Pancreas (tissue), 10 donors: ENCODE data around the gene MPP3. TPM values are rescaled to one million over a fixed set of nuclear protein-coding genes. Genes with fewer than 3 reads are reported as not detected.

Experiments used
- ATAC-seq, 4 donors: fragments of 200-7000 bp; cut with Tn5 transposase; one replicate each; pipeline versions ENCODE4 v1.8.0 to v1.9.1; 2020; ENCODE audit warnings: mild to moderate bottlenecking in 4 of 4, moderate library complexity in 4 of 4
- DNase-seq, 6 donors: peaks; one replicate each; pipeline ENCODE4 v3.0.0-alpha.2; 2020
- FAIRE-seq: peaks from 2 replicates; lab custom pipeline; 2012; peaks lifted over from hg19 to GRCh38; lab: Jason Lieb, UNC
- H3K27ac ChIP-seq, 4 donors: fragments of 200-600 bp; sonication (generic); 1 replicate in 3 of 4; 2 replicates in 1 of 4; pipeline versions ENCODE4 v1.5.0 to v1.8.0; 2020
- H3K27me3 ChIP-seq, 4 donors: fragments of 200-600 bp; one replicate each; pipeline ENCODE4 v1.8.0; 2021
- H3K36me3 ChIP-seq, 3 donors: fragments of 200-600 bp; sonication (generic) in 1 of 3; one replicate each; pipeline versions ENCODE4 v1.5.0 to v1.8.0; 2020 to 2021
- H3K4me1 ChIP-seq, 3 donors: fragments of 200-600 bp; one replicate each; pipeline ENCODE4 v1.8.0; 2021
- H3K4me3 ChIP-seq, 4 donors: fragments of 200-600 bp; sonication (generic) in 2 of 4; one replicate each; pipeline versions ENCODE4 v1.5.0 to v1.8.0; 2020 to 2021
- H3K9me3 ChIP-seq, 4 donors: fragments of 200-600 bp; one replicate each; pipeline ENCODE4 v1.8.0; 2021
- CTCF ChIP-seq, 4 donors: fragments of 200-600 bp; sonication (generic) in 3 of 4; IDR thresholded peaks; one replicate each; pipeline versions ENCODE4 v1.5.0 to v1.8.0; 2021; ENCODE audit warnings: antibody characterized with exemption in 4 of 4
- WGBS, 2 donors: extraction: QIAGEN DNeasy Blood & Tissue Kit; methylation state at CpG; one replicate each; pipeline ENCODE4 v1.1.7; 2013; 5-methylcytosine and 5-hydroxymethylcytosine counted together
- intact Hi-C, 3 donors: fragments of 100-400 bp; cut with DNase I; formaldehyde crosslinking; loops; one replicate each; pipeline versions ENCODE4 v1.11.1 to v1.14.2; 2022
- polyA plus RNA-seq, 2 donors: library from polyadenylated mRNA; stranded (reverse); fragments of 200-250 nt; gene quantifications; one replicate each; pipeline ENCODE4 v1.2.3, GENCODE V29; 2013
- total RNA-seq, 6 donors: library from RNA; stranded (reverse); fragmentation: NEBNext Ultra II Directional in 4 of 6; extraction: Animal tissue kit (Norgen Biotek cat#: 25700) in 4 of 6; gene quantifications; one replicate each; pipeline versions ENCODE4 v1.2.1 to v1.2.4, GENCODE V29; 2021 to 2023
- donor health status: healthy with polysubstance abuse.
- donor health status: DM: no; HTN: no; CAD: no; lungs with moderate emphysema.
- donor health status: DM: no; HTN: no; CAD: no.
- donor health status: control.
- donor health status: control.
- donor health status: Bipolar disorder and iron deficiency.
- donor health status: DM: yes; HTN: yes; CAD: no.
- donor health status: DM: no; HTN: no; CAD: no.
- donor health status: DM: no; HTN: no; CAD: no.
- donor health status: DM: yes; HTN: yes; CAD: no.

Gene MPP3
- total and polyA plus RNA-seq, 8 donors: 3.4 to 42.5 (median 6.1) TPM

- Histone ChIP-seq H3K9me3 (no peaks in the 10 kb centered on the region), H3K4me1 (no peaks in the 10 kb centered on the region), H3K36me3 (no peaks in the 10 kb centered on the region), H3K27me3 (peaks cover 0 to 7% (median 0%) of the 10 kb centered on the region in 4 donors), H3K4me3 (no peak overlapping the region), H3K27ac (no peak overlapping the region)
- whole genome bisulfite sequencing, 2 donors: 66 to 72% methylated on average over 5 of the region's 5 CpGs
- ATAC-seq (no peak), FAIRE-seq (no peak), DNase-seq (no peak)
- TF ChIP-seq CTCF (IDR thresholded peaks at IDR 0.05): no peak
- intact Hi-C loops: loop anchor here in 1 of 3 donors (10.0 kb wide), 1 partner anchor 189 kb away; no protein-coding TSS in a partner anchor
Observed at GRCh38 chr17:43753493-43754129, 79.3 kb downstream of the MPP3 start.

Other genes with a start within 250 kb of the MPP3 start
- 1 to 10 TPM in 3 of 6 donors, under 1 TPM in 3; 0.28 to 1.6 (median 0.98) TPM for gene MEOX1, start 171.2 kb downstream of the MPP3 start, total RNA-seq
- 1 to 10 TPM; 3.3 to 4.3 TPM for gene MEOX1, start 171.2 kb downstream of the MPP3 start, polyA plus RNA-seq
- gene SOST, start 74.4 kb downstream of the MPP3 start, total RNA-seq: not detected
- gene SOST, start 74.4 kb downstream of the MPP3 start, polyA plus RNA-seq: not detected
- gene DUSP3, start 54.2 kb downstream of the MPP3 start, total RNA-seq: 10 to 100 TPM; 29.4 to 45.9 (median 40.7) TPM
- gene DUSP3, start 54.2 kb downstream of the MPP3 start, polyA plus RNA-seq: 10 to 100 TPM; 38.4 to 52.3 TPM
- gene CFAP97D1, start 52.7 kb downstream of the MPP3 start, total RNA-seq: under 1 TPM in 1 of 6 donors, not detected in 5; 0.06 TPM
- not detected for gene CFAP97D1, start 52.7 kb downstream of the MPP3 start, polyA plus RNA-seq
- under 1 TPM; 0.09 to 0.69 (median 0.37) TPM for gene CD300LG, start 14.0 kb upstream of the MPP3 start, total RNA-seq
- 1 to 10 TPM in 1 of 2 donors, under 1 TPM in 1; 0.47 to 4.3 TPM for gene CD300LG, start 14.0 kb upstream of the MPP3 start, polyA plus RNA-seq
- 1 to 10 TPM; 1.0 to 2.9 (median 2.1) TPM for gene MPP2, start 74.4 kb upstream of the MPP3 start, total RNA-seq
- 1 to 10 TPM; 1.9 to 6.6 TPM for gene MPP2, start 74.4 kb upstream of the MPP3 start, polyA plus RNA-seq
- gene PPY, start 109.3 kb upstream of the MPP3 start, total RNA-seq: 10 to 100 TPM in 4 of 6 donors, 1 to 10 TPM in 2; 7.2 to 46.0 (median 22.7) TPM
- 100 to 1,000 TPM in 1 of 2 donors, 10 to 100 TPM in 1; 57.7 to 392 TPM for gene PPY, start 109.3 kb upstream of the MPP3 start, polyA plus RNA-seq
- gene PYY, start 120.8 kb upstream of the MPP3 start, total RNA-seq: under 1 TPM in 2 of 6 donors, not detected in 4; 0.35 to 0.49 TPM
- gene PYY, start 120.8 kb upstream of the MPP3 start, polyA plus RNA-seq: 1 to 10 TPM in 1 of 2 donors, under 1 TPM in 1; 0.66 to 1.1 TPM
- gene NAGS, start 171.5 kb upstream of the MPP3 start, total RNA-seq: 1 to 10 TPM in 1 of 6 donors, under 1 TPM in 5; 0.09 to 1.1 (median 0.48) TPM
- gene NAGS, start 171.5 kb upstream of the MPP3 start, polyA plus RNA-seq: 1 to 10 TPM in 1 of 2 donors, under 1 TPM in 1; 0.38 to 1.8 TPM
- 10 to 100 TPM; 14.4 to 22.7 (median 20.3) TPM for gene TMEM101, start 181.8 kb upstream of the MPP3 start, total RNA-seq
- 10 to 100 TPM; 16.4 to 20.2 TPM for gene TMEM101, start 181.8 kb upstream of the MPP3 start, polyA plus RNA-seq
- 10 to 100 TPM; 19.0 to 29.6 (median 25.7) TPM for gene LSM12, start 233.5 kb upstream of the MPP3 start, total RNA-seq
- 10 to 100 TPM; 14.5 to 21.3 TPM for gene LSM12, start 233.5 kb upstream of the MPP3 start, polyA plus RNA-seq
- gene G6PC3, start 237.6 kb upstream of the MPP3 start, total RNA-seq: 10 to 100 TPM in 5 of 6 donors, 1 to 10 TPM in 1; 9.1 to 28.0 (median 24.0) TPM
- 10 to 100 TPM; 48.3 to 54.2 TPM for gene G6PC3, start 237.6 kb upstream of the MPP3 start, polyA plus RNA-seq